Globus pallidus (tissue), 1 donor: ENCODE results near the gene RNF126.
A peak's percentile ranks its signal among the peaks of the same experiment; 100 is the strongest.
"Not testable (repeated sequence)": the region's sequence is repeated elsewhere in the genome, so short reads cannot be mapped to it uniquely, and the experiment has no call there.

Experiments used
- DNase-seq: peaks from one replicate; pipeline ENCODE4 v3.0.0-alpha.2; 2015; ENCODE audit warnings: low spot score

RNF126 gene

DNA sequence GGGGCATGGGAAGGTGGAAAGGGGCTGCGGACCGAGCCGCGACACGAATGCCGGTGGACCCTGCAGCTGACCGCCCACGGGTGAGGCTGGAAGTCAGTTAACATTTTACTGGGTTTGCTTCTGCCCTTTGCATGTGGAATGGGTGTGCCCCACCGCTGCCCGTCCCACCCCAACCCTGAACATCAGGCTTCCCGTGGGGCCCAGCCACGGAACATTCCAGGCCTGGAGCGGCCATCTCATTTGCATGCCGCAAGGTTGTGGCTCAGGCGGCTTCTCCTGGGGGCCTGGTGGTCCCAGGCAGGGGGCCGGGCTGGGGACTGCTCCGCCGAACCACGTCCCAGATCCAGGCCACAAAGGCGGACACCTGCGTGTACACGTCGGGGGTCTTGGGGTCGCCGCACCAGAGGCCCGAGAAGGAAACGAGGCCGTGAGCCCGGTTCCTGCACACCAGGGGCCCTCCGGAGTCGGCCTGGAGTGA, 22.5 kb upstream of the RNF126 start:
- DNase-seq = no peak

DNA sequence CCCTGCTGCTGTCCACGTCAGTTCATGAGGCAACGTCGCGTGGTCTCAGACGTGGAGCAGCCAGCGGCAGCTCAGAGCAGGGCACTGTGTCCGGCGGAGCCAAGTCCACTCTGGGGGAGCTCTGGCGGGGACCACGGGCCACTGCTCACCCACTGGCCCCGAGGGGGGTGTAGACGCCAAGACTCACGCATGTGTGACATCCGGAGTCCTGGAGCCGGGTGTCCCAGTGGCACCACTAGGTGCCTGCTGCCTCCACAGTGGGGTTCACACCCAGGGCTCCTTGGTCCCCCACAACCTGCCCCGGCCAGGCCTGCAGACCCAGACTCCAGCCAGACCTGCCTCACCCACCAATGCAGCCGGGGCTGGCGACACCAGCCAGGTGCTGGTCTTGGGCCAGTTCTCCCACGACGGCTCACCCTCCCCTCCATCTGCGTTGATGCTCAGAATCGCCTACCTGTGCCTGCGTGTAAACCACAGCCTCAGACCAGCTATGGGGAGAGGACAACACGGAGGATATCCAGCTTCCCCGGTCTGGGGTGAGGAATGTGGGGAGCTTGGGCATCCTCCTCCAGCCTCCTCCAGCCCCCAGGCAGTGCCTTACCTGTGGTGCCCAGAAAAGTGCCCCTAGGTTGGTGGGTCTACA, 19.8 kb upstream of the RNF126 start:
- DNase-seq = no peak

DNA sequence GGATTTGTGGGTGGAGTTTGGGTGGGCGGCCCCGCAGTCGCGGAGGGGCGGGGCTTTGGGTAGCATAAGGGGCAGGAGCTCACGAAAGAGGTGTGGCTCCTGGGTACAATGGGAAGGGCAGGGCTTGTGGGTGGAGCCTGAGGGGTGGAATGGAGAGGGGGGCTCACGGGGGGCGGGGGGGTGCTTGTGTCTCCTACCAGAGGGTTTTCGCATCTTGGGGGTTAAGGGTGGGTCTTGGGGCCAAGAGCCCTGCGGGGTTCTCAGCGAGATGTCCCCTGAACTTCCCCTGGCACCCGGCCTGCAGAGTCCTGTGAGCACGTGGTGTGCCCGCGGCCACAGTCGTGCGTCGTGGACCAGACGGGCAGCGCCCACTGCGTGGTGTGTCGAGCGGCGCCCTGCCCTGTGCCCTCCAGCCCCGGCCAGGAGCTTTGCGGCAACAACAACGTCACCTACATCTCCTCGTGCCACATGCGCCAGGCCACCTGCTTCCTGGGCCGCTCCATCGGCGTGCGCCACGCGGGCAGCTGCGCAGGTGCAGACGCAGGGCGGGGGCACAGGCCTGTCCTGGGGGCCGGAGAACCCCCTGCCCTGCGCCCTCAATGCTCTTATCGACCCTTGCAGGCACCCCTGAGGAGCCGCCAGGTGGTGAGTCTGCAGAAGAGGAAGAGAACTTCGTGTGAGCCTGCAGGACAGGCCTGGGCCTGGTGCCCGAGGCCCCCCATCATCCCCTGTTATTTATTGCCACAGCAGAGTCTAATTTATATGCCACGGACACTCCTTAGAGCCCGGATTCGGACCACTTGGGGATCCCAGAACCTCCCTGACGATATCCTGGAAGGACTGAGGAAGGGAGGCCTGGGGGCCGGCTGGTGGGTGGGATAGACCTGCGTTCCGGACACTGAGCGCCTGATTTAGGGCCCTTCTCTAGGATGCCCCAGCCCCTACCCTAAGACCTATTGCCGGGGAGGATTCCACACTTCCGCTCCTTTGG, 18.3 kb upstream of the RNF126 start:
- no peak for DNase-seq

DNA sequence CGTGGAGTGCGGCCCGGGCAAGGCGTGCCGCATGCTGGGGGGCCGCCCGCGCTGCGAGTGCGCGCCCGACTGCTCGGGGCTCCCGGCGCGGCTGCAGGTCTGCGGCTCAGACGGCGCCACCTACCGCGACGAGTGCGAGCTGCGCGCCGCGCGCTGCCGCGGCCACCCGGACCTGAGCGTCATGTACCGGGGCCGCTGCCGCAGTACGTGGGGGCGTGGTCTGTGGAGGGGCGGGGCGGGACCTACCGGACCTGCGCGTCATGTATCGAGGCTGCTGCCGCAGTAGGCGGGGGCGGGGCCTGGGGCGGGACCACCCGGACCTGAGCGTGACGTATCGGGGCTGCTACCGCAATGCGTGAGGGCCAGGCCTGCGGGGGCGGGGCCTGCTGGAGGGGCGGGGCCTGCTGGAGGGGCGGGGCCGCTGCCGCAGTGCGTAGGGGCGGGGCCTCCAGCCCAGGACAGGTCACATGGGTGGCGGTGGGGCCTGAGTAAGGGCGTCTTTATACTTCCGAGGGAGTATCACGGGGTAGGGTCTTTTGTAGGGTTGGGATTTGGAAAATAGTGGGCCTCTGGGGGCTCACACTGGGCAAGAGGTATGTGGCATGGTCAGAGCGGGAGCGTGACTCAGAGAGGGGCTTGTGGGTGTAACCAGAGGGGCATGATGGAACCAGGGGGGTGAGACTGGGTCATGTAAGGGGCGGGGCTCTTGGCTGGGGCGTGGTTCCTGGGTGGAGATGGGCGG, 17.4 kb upstream of the RNF126 start:
- DNase-seq = peak; percentile 98

DNA sequence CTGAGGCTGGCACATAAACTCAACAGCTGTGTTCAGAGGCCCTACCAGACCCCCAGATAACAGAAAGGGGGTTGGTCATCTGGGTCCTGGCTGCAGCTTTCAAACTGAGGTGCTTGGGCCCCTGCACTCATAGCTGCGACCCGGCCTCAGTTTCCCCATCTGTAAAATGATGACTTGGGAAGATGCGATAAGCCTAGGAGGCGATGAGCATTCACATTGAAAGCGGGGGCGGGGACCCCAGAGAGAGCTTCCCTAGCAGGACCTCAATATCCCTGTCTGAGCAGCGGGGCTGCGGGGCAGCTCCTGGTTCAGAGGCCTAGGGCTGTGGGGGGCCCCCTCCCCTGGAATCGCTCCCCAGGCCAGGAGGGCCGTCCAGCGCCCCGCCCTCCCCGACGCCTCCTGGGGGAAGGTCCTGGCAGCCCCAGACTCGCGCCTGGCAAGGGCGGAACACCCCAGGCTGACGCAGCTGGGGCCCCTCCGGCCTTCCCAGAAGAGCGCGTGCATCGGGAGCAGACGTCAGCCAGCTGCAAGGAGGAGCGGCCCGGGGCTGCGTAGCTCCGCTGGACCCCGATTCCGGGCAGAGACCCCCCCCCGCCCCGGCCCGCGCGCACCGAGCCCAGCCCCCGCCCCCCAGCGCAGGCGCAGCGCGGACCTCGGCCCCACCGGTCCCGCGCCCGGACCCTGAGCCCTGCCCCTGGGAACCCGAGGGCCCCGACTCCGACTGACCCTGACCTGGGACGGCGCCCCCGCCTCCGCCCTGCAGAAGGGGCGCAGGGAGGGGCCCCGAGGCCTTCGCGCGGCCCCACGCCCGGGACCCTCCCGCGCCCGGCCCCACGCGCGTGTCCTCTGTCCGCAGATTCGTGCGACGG, 16.6 kb upstream of the RNF126 start:
- DNase-seq = peak; percentile 48

DNA sequence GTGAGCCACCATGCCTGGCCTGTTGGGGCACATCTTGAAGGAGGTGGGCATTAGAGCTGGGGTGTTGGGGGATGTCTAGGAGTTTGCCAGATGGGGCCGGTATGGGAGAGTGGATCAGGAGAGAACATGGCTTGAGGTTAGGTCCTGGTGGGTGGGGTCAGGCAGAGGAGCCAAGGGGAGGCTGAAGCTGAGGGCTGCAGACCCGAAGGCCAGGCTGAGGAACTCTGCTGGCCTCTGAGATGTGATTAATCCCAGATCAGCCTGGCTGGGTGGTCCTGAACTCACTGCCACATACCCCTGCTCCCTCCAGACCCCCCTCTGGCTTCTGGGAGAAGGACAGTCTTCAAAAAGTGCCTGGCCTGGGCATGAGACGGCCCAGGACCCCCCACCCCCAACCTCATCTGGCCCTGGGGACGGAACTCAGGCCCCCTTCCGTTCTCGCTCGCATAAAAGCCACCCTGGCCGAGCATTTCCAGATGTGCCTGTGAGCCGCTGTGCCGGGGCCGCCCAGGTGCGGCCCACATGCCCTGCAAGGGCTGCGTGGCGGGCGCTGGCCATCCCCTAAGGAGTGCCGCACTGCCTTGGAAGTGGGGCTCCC, 15.9 kb upstream of the RNF126 start:
- no peak for DNase-seq

DNA sequence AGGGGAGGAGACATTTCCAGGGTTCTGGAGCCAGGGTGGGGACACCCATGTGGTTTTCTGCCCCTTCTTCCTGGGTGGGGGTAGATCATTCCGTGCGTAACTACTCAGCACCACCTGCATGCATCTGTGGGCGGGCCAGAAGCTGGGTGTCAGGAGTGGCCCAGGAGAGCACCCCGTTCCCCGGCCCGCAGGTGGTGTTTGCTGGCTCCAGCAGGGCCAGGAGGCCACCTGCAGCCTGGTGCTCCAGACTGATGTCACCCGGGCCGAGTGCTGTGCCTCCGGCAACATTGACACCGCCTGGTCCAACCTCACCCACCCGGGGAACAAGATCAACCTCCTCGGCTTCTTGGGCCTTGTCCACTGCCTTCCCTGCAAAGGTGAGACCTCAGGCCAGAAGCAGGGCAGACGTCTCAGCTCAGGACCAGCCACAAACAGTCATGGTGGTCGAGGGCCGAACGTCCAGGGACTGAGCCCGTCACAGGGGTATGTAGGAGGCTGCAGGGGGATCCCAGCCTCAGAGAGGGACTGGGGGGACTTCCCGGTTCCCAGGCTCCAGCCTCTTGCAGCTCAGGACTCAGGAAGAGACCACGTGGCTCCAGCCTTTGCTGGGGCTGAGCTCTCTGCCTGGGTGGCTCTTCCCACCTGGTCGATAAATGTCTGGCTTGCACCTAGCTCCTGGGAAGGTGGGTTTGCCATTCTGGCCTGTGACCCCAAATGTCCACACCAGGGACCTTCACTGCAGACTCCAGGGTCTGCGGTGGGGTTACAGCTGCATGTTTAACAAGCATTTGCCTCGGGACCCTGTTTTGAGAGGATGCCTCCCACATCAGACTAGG, 14.8 kb upstream of the RNF126 start:
- DNase-seq = no peak

DNA sequence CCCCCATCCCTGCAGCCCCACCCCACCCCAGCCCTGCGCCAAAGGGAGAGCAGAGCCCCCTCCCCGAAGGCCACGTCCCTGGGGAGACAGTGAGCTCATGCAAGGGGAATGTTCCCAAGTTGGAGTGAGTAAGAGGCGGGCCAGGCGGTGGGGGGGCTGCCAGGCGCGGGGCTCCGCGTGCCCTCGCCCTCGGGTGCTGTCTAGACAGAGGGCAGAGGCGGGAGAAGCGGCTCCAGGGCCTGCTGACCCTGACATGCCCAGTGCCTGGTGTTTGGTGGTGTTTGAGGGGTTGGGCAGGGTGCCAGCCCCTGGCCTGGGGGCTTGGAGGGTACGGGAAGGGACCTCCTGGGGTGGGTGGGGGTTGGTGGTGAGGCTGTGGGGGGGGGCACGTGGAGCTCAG, 14.2 kb upstream of the RNF126 start:
- no peak for DNase-seq

DNA sequence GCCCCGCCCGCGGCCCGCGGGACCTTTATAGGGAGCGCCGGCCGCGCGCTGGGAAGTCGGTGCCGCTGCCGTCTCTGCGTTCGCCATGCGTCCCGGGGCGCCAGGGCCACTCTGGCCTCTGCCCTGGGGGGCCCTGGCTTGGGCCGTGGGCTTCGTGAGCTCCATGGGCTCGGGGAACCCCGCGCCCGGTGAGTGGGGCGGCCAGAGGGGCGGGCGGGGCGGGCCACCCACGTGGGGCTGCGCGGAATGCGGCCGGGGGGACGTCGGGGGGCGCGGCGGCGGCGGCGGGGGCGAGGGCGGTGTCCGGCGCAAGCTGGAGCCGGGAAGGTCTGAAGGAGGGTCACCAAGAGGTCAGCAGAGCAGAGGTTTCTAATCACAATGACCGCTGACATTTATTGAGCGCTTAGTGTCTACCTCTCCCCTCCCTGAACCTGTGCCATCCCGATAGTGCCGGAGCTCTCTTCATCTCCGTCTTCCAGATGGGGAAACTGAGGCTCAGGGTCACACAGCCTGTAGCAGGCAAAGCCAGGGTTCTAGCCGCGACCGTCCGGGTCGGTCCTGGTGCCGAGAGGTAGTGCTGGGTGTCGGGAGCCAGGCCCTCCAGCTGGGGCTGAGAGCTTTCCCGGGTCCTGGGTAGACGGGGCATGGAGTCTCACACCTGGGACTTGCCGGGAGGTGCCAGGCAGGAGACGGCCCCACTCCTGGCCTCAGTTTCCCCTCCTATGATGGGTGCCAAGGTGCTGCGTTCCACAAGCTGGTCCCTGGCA, 13.5 kb upstream of the RNF126 start, which contains the start of gene FSTL3:
Gene FSTL3 (plus strand): TSS at position 54 of the 767 bp plus-strand sequence. CDS start 32 bp downstream, at position 86.
- DNase-seq = no peak

DNA sequence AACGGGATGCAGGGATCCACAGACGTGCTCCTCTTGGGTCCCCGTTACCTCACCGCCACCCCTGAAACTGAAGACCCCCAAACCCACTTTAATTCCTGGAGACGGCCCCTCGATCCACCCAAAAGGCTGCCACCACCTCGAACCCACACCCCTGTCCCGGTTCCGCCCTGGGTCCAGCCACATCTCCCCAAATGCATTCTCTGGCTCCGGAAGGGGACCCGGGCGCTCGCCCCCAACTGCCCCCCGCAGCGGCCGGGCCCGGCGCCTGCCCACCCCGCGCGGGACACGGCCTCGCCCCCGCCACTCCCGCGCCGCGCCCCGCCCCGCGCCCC, 13.0 kb upstream of the RNF126 start:
- DNase-seq = no peak

DNA sequence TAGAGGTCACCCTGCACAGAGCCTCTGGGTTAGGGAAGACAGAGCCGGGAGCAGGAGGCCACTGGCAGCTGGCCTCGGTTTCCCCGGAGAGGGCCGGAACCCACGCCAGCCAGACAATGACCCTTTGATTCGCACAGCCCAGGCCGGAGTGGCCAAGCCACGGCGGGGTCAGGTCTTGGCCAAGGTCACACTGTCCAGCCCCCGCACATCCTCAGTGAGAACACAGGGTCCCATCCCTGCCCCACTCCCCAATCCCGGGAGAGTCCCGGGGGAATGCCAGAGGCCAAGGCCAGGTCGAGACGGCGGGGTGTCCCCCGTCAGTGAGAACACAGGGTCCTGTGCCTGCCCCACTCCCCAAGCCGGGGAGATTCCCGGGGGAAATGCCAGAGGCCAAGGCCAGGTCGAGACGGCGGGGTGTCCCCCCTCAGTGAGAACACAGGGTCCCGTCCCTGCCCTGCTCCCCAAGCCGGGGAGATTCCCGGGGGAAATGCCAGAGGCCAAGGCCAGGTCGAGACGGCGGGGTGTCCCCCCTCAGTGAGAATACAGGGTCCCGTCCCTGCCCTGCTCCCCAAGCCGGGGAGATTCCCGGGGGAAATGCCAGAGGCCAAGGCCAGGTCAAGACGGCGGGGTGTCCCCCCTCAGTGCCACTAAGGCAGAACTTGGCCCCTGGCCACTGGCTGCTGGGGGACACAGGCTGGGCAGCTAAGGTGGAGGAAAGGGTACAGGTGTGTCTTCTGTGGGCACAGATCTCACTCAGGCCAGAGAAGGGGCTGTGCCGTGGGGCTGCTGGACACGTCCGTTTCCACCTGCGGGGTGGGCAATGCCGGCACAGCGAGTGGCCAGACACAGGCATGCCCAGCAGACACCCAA, 11.5 kb upstream of the RNF126 start:
- peak; percentile 60 for DNase-seq

DNA sequence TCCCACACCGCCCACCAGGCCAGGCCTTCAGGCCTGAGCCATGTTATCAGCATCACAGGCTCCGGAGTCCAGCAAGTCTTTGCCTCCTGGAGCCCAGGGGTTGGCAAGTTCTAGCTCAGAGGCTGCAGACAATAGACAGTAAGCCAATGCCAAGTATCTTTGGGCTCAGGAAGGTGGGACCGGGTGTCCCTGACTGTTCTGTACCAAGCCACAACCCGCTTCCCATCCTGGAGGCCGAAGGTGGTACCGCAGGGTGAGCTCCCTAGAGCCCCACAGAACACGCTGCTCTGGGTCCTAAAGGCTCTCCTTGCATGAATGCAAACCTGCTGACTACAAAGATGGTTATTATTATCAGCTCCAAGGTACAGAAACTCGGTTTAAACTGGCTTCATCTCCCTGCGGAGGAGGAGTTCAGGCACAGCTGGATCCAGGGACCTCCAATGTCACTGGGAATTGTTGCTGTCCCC, 7.6 kb upstream of the RNF126 start:
- DNase-seq = no peak

DNA sequence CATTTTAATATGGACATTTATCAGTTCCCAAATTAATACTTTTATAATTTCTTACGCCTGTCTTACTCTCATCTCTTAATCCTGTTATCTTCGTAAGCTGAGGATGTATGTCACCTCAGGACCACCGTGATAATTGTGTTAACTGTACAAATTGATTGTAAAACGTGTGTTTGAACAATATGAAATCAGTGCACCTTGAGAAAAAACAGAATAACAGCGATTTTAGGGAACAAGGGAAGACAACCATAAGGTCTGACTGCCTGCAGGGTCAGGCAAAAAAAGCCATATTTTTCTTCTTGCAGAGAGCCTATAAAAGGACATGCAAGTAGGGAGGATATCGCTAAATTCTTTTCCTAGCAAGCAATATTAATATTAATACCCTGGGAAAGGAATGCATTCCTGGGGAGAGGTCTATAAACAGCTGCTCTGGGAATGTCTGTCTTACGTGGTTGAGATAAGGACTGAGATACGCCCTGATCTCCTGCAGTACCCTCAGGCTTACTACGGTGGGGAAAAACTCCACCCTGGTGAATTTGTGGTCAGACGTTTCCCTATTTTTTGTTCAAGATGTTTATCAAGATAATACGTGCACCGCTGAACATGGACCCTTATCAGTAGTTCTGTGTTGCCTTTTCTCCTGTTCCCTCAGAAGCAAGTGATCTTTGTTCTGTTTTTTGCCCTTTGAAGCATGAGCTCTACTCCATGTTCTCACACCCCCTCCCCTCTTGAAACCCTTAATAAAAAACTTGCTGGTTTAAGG, 5.8 kb upstream of the RNF126 start:
- DNase-seq = not testable (repeated sequence)

DNA sequence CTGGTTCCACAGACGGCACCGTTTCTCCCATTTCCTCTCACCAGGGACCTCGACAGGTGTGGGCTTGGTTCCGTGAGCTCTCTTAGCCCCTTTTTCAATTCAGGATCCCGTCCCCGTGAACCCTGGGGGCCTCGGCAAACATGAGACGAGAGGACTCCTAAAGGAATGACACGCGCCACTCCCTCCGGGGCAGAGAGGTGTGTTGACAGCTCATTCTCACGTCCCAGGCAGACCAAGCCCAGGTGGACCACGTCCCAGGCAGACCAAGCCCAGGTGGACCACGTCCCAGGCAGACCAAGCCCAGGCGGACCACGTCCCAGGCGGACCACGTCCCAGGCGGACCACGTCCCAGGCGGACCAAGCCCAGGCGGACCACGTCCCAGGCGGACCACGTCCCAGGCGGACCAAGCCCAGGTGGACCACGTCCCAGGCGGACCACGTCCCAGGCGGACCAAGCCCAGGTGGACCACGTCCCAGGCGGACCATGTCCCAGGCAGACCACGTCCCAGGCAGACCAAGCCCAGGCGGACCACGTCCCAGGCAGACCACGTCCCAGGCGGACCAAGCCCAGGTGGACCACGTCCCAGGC, 4.1 kb upstream of the RNF126 start:
- DNase-seq = not testable (repeated sequence)

DNA sequence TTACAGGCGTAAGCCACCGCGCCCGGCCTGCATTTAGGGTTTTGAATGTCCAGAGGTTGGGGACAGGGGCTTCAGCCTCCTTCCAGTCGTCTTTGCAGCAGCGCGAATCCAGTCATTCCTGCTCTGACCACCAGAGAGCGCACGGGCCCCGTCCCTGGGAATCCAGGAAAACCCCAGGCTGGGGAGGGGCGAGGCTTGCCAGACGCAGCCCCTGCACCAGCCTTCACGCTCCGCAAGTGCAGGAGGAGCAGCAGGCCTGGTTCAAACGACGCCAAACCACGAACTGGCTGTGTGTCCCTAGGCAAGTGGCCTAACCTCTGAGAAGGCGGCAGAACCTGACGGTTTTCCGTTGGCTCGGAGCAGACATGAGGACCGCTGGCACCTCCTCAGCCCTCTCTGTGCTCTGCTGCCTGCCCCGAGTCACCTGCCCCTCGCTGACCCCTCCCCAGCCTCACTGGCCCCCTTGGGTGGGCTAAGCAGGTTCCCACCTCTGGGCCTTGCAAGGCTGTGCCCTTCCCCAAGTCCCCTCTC, 2.0 kb upstream of the RNF126 start:
- DNase-seq = peak; percentile 73

DNA sequence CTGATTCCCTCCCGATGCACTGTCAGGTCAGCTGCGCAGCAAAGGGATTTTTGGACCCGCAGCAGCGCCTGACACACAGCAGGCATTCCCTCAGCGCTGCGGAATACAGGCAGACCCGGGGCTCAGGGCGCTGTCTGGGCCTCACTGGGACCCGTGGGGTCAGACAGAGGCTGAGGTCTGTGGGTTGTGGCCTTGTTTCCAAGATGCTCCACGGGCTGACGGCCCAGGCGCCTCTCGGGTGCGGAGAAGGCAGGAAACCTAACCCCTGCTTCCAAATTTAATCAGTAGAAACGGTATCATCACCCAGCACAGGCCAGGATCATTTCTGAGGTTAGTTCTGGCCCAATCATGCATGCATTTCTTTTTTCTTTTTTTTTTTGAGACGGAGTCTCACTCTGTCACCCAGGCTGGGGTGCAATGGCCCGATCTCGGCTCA, 686 bp upstream of the RNF126 start:
- DNase-seq = no peak
